Smooth muscle cell (in vitro differentiated cells): ENCODE data around the gene RNF207. TPM values are rescaled to one million over a fixed set of nuclear protein-coding genes. Genes with fewer than 3 reads are reported as not detected.
"Not testable (repeated sequence)": the region's sequence is repeated elsewhere in the genome, so short reads cannot be mapped to it uniquely, and the experiment has no call there.

Experiments
- DNase-seq: peaks from one replicate; lab custom pipeline; 2025; ENCODE audit not compliant: unreplicated experiment; lab: John Stamatoyannopoulos, UW
- H2AFZ ChIP-seq: fragments of 200-600 bp; sonication (generic); 2 replicates; pipeline ENCODE4 v1.6.0; 2016; ENCODE audit warnings: antibody characterized with exemption, low read depth, mild to moderate bottlenecking
- H3F3A ChIP-seq: fragments of 200-600 bp; sonication (generic); 2 replicates; pipeline ENCODE4 v1.6.0; 2017; ENCODE audit warnings: antibody characterized with exemption, low read depth
- H3K27ac ChIP-seq: fragments of 200-600 bp; sonication (generic); 2 replicates; pipeline ENCODE4 v1.5.1; 2016; ENCODE audit warnings: low read depth, mild to moderate bottlenecking
- H3K27me3 ChIP-seq: fragments of 200-600 bp; sonication (generic); 2 replicates; pipeline ENCODE4 v1.6.1; 2016; ENCODE audit warnings: low read depth, mild to moderate bottlenecking
- H3K36me3 ChIP-seq: fragments of 200-600 bp; sonication (generic); 2 replicates; pipeline ENCODE4 v1.5.1; 2016; ENCODE audit warnings: low read depth
- H3K4me1 ChIP-seq: fragments of 200-600 bp; sonication (generic); 2 replicates; pipeline ENCODE4 v1.5.1; 2016; ENCODE audit warnings: low read depth
- H3K4me2 ChIP-seq: fragments of 200-600 bp; sonication (generic); 2 replicates; pipeline ENCODE4 v1.6.0; 2016; ENCODE audit warnings: mild to moderate bottlenecking
- H3K4me3 ChIP-seq: fragments of 200-600 bp; sonication (generic); 2 replicates; pipeline ENCODE4 v1.5.1; 2016; ENCODE audit warnings: mild to moderate bottlenecking
- H3K79me2 ChIP-seq: fragments of 200-600 bp; sonication (generic); 2 replicates; pipeline ENCODE4 v1.6.0; 2016; ENCODE audit warnings: low read depth, mild to moderate bottlenecking
- H3K9ac ChIP-seq: fragments of 200-600 bp; sonication (generic); 2 replicates; pipeline ENCODE4 v1.6.0; 2016; ENCODE audit warnings: low read depth
- H3K9me3 ChIP-seq: fragments of 200-600 bp; sonication (generic); replicated peaks from 2 replicates; pipeline ENCODE4 v1.5.1; 2016; ENCODE audit warnings: low read depth
- H4K20me1 ChIP-seq: fragments of 200-600 bp; sonication (generic); 2 replicates; pipeline ENCODE4 v1.6.0; 2016; ENCODE audit warnings: low read depth
- CTCF ChIP-seq: fragments of 200-600 bp; sonication (generic); IDR thresholded peaks from 2 replicates; pipeline ENCODE4 v1.5.1; 2017; ENCODE audit warnings: borderline replicate concordance, mild to moderate bottlenecking, antibody characterized with exemption; ENCODE audit not compliant: insufficient read depth, poor library complexity, severe bottlenecking
- WGBS: methylation state at CpG from one replicate; pipeline ENCODE4 v1.1.7; 2016; ENCODE audit warnings: low lambda C conversion rate; 5-methylcytosine and 5-hydroxymethylcytosine counted together
- polyA plus RNA-seq: library from polyadenylated mRNA; unstranded; fragments of >200 nt; fragmentation: Nextera tagmentation; extraction: Ambion mirVana; gene quantifications from 2 replicates; pipeline ENCODE4 v1.2.1, GENCODE V29; 2016
- total RNA-seq: library from RNA; depleted of rRNA; stranded (reverse); fragments of >200 nt; gene quantifications from 2 replicates; pipeline ENCODE4 v1.2.3, GENCODE V29; 2014

Gene RNF207
- total and polyA plus RNA-seq, 2 experiments from 2014 or later: 1.8 to 2.0 TPM

GRCh38 chr1:6212193-6212959 lies 6.5 kb downstream of the RNF207 start:
- H3K9ac ChIP-seq: no peak overlapping the region
- no peak overlapping the region for H3K27ac ChIP-seq
- no peak overlapping the region for H3K4me3 ChIP-seq
- no peak for TF ChIP-seq CTCF
- H3K9me3 ChIP-seq: no peaks in the 10 kb centered on the region
- H3K79me2 ChIP-seq: no peaks in the 10 kb centered on the region
- H3F3A ChIP-seq: no peaks in the 10 kb centered on the region
- no peaks in the 10 kb centered on the region for H3K27me3 ChIP-seq
- no peak for DNase-seq
- H3K4me1 ChIP-seq: peaks cover 9% of the 10 kb centered on the region
- no peak overlapping the region for H3K4me2 ChIP-seq
- H3K36me3 ChIP-seq: no peaks in the 10 kb centered on the region
- WGBS: 89% methylated on average over 20 of the region's 20 CpGs
- no peaks in the 10 kb centered on the region for H4K20me1 ChIP-seq
- no peak overlapping the region for H2AFZ ChIP-seq

- TF ChIP-seq CTCF: no peak
- Histone ChIP-seq H3K4me3 (no peak overlapping the region), H3K36me3 (no peaks in the 10 kb centered on the region), H3K4me1 (no peaks in the 10 kb centered on the region), H4K20me1 (no peaks in the 10 kb centered on the region), H3F3A (no peaks in the 10 kb centered on the region), H3K27ac (no peak overlapping the region), H3K4me2 (no peak overlapping the region), H3K9me3 (no peaks in the 10 kb centered on the region), H2AFZ (no peak overlapping the region), H3K9ac (no peak overlapping the region), H3K79me2 (no peaks in the 10 kb centered on the region), H3K27me3 (no peaks in the 10 kb centered on the region)
- no peak for DNase-seq
- WGBS: 94% methylated on average over 16 of the region's 16 CpGs
These were observed 12.7 kb downstream of the RNF207 start for GRCh38 chr1:6218375-6219164.

GRCh38 chr1:6219641-6220040 lies 13.7 kb downstream of the RNF207 start:
- H3F3A ChIP-seq, H3K27me3 ChIP-seq, H3K4me1 ChIP-seq, DNase-seq, H3K79me2 ChIP-seq, H3K9me3 ChIP-seq, H3K4me2 ChIP-seq, H3K4me3 ChIP-seq, H3K27ac ChIP-seq, H3K36me3 ChIP-seq, H3K9ac ChIP-seq, H2AFZ ChIP-seq, H4K20me1 ChIP-seq: not testable (repeated sequence)
- 86% methylated on average over 11 of the region's 11 CpGs for WGBS

- no peak for TF ChIP-seq CTCF
- Histone ChIP-seq H3K36me3 (no peaks in the 10 kb centered on the region), H3K4me1 (no peaks in the 10 kb centered on the region), H3K9me3 (no peaks in the 10 kb centered on the region), H3K4me2 (no peak overlapping the region), H3F3A (no peaks in the 10 kb centered on the region), H3K79me2 (no peaks in the 10 kb centered on the region), H3K9ac (no peak overlapping the region), H4K20me1 (peaks cover 3% of the 10 kb centered on the region), H3K4me3 (no peak overlapping the region), H3K27ac (peak overlapping the region; percentile 62), H3K27me3 (no peaks in the 10 kb centered on the region), H2AFZ (no peak overlapping the region)
- 57% methylated on average over 8 of the region's 8 CpGs for WGBS
- DNase-seq: no peak
These were observed 14.3 kb downstream of the RNF207 start for GRCh38 chr1:6220236-6220635.
